GM12801 (cell line): ENCODE data around the gene SOX18.

ENCODE experiments used
- CTCF ChIP-seq: IDR thresholded peaks from one replicate; pipeline ENCODE4 v1.5.1; 2011; ENCODE audit warnings: control low read depth; ENCODE audit not compliant: insufficient read length; ENCODE audit errors: extremely low read depth

The SOX18 gene

GRCh38 chr20:64069209-64069613 lies 19.8 kb upstream of the SOX18 start:
- TF ChIP-seq CTCF = no peak

- no peak for TF ChIP-seq CTCF
Measured at GRCh38 chr20:64068386-64069208, 19.2 kb upstream of the SOX18 start.

- TF ChIP-seq CTCF = no peak
Measured at GRCh38 chr20:64067733-64068307, 18.4 kb upstream of the SOX18 start.

- no peak for TF ChIP-seq CTCF
Measured at GRCh38 chr20:64067005-64067632, 17.7 kb upstream of the SOX18 start.

- no peak for TF ChIP-seq CTCF
Measured at GRCh38 chr20:64065974-64066343, 16.5 kb upstream of the SOX18 start.

- no peak for TF ChIP-seq CTCF
Measured at GRCh38 chr20:64065062-64065973, 15.9 kb upstream of the SOX18 start.
